NCI-H748 treated with DMSO at 0.1 percent for 48 hours (cell line): Measurements from ENCODE around the gene CMTM5.
"Not testable (repeated sequence)": the region's sequence is repeated elsewhere in the genome, so short reads cannot be mapped to it uniquely, and the experiment has no call there.

Source experiments
- DNase-seq: peaks from one replicate; lab custom pipeline; 2025; lab: John Stamatoyannopoulos, UW

Gene CMTM5

DNA sequence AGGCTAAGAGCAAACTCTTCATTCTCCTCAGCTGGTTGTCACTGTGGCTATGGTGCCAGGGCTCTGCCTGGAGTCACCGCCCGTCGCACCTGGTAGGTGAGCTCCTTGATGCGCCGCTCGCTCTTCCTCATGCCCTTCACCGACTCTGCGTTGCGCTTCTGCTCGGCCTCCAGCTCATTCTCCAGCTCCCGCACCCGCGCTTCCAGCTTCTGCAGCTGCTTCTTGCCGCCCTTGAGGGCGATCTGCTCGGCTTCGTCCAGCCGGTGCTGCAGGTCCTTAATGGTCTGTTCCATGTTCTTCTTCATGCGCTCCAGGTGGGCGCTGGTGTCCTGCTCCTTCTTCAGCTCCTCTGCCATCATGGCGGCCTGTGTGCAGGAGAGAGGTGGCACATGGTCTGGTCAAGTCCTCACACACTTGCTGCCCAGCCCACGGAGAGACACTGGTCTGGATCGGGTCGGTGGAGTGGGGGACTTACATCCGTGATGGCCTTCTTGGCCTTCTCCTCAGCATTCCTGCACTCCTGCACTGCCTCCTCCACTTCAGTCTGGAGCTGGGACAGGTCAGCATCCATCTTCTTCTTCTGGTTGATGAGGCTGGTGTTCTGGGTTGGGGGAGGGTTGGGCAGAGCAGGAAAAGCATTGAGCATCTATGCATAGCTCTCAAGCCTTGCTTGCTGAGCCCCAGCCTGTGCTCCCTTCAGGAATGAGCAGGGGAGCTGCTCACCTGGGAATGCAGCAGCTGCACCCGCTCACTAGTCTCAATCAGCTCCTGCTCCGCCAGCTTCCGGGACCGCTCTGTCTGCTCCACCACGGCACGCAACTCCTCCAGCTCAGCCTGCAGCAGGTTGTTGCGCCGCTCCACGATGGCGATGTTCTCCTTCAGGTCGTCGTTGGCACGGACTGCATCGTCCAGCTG, 38.3 kb downstream of the CMTM5 start:
- no peak for DNase-seq

DNA sequence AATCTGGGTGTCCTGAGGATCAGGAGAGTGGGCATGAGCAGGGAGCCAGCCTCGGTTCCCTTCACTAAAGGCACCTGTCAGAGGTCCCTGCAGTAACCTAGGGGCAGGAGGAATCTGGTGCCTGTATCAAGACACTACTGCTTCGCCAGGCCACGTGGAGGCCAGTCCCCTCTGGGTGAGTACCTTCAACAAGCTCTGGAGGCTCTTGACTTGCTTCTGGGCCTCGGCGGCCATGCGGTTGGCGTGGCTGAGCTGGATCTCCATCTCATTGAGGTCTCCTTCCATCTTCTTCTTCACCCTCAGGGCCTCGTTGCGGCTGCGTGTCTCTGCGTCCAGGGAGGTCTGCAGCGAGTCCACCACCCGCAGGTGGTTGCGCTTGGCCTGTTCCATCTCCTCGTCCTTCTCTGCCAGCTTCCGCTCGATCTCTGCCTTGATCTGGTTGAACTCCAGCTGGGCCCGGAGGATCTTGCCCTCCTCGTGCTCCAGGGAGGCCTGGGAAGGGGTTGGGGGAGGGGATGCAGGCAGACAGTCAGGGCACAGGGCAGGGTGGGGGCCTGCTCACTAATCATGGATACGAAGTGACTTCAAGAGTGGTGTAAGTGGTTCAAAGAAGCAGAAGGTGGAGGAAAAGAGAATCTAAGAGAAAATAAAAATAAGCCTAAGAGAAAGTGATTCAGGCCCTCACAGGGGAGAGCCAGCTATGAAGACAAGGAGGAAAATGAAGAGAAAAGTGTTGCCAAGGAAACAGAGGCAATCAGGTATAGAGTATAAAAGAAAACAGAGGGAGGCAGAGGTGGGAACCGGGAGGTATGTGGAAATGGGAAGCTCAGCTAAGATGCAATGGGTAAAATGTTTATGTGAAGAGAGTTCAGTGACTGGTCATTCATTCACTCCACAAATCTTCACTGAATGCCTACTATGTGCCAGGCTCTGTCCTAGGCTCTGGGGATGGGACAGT, 39.3 kb downstream of the CMTM5 start:
- no peak for DNase-seq

DNA sequence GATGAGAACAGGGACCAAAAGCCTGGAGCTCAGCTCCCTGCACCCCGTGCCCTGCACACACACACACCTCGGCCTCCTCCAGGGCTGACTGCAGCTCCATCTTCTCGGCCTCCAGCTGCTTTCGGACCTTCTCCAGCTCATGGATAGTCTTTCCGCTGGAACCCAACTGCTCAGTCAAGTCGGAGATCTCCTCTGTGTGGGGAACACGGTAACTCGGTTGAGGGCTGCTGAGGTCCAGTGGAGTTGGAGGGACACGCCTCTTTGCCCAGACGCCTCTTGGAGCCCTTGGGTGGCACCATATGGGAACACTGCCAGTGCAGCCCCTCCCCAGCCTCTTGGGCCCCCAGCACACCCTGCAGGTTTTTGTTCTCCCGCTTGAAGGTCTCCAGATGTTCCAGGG, 40.0 kb downstream of the CMTM5 start:
- DNase-seq = no peak

DNA sequence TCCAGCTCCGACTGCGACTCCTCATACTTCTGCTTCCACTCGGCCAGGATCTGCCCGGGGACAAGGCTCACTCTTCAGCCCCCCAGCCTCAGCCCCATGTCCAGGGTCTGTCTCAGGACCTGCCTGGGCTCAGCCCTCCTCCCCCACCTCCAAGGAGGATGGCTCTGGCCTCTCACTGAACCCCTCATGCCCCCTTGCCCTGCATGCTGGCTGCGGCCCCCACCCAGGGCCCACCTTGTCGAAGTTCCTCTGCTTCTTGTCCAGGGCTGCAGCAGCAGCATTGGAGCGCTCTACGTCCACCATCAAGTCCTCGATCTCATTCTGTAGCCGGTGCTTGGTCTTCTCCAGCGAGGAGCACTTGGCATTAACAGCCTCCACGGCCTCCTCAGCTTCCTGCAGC, 40.4 kb downstream of the CMTM5 start:
- DNase-seq = not testable (repeated sequence)

DNA sequence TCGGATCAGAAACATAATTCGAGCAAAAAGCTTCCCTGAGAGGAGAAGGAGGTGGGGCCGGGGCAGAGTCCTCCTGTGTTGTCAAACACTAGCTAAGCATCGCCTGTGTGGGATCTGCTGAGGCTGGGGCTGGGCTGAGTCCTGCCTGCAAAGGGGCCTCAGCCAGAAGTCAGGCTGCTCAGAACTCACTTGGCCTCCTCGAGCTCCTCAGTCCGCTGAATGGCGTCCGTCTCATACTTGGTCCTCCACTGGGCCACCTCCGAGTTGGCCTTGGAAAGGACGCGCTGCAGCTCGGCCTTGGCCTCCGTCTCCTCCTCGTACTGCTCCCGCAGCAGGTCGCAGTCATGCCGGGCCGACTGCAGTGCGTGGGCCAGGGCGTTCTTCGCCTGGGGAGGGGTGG, 41.2 kb downstream of the CMTM5 start:
- DNase-seq = no peak

DNA sequence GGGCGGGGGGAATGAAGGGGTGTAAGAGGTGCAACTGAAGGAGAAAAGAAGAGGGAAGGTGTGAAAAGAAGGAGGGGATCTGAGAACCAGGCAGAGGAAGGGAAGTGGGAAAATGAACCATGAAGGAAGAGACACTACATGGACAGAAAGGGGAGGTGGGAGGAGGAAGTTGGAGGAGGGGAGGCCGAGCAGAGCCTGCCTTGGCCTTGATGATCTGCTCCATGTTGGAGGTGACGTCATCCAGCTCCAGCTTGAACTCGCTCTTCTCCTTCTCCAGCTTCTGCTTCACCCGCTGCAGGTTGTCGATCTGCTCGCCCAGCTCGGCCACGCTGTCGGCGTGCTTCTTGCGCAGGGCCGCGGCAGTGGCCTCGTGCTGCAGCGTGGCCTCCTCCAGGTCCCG, 42.8 kb downstream of the CMTM5 start:
- not testable (repeated sequence) for DNase-seq

DNA sequence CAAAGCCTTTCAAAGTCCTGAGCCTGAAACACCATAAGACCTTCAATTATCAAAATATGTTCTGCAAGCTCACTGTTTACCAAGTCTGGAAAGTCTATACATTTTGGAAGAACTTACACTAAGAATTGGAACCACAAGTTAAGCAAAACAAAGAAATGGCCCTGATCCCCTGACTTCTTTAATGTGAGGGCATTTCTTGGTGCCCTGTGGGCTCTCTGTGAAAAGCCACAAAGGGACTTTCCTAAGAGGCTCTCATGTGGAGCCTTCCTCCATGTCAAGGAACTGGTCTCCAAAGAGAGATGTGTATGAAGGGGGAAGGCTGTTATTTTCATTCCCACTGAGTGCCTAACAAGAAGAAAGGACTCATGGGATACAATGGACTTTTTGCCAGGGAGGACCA, 44.7 kb downstream of the CMTM5 start:
- no peak for DNase-seq

DNA sequence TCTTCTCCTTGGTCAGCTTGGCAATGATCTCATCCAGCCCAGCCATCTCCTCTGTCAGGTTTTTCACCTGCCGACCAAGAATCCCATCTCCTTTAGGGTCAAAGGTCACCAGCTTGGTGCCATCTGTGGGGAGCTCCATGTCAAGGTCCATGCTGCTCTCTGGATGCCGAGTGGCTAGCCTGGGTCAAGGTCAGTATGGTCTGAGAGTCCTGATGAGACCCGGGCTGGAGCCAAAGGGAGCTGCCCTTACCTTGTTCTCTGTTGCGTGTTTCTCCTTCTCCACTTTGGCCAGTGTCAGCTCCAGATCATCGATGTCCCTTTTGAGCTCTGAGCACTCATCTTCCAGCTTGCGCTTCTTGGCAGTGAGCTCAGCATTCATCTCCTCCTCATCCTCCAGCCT, 46.8 kb downstream of the CMTM5 start:
- no peak for DNase-seq

DNA sequence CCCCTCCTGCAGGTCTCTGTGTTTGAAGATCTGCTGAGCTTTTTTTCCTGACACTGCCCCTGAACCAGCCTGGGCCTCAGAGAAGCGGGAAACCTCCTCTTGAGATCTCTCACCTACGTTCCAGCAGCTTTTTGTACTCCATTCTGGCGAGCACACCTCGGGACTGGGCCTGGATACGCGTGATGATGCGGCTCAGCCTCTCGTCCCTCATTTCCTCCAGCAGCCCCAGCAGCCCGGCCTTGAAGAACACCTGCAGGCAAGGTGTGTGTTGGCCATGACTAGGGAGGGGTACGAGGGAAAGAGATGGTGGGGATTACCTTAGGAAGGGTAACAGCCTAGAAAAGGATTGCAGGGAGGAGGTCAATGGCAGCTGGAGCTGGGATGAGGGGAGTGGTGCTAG, 48.3 kb downstream of the CMTM5 start:
- DNase-seq = no peak

DNA sequence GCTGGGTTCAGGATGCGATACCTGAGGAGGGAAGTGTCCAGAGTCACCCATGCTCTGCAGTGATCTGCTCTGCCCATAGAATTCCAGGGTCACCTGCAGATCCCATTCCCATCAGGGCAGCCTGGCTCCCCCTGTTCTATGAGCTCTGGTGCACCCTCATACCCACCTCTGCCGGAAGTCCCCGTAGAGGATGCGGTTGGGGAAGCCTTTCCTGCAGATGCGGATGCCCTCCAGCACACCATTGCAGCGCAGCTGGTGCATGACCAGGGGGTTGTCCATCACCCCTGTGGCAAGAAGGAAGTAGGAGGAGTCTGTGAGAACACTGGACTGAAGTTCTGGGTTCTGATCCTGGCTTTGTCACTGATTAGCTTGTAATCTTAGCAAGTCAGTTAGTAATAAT, 49.0 kb downstream of the CMTM5 start:
- not testable (repeated sequence) for DNase-seq

DNA sequence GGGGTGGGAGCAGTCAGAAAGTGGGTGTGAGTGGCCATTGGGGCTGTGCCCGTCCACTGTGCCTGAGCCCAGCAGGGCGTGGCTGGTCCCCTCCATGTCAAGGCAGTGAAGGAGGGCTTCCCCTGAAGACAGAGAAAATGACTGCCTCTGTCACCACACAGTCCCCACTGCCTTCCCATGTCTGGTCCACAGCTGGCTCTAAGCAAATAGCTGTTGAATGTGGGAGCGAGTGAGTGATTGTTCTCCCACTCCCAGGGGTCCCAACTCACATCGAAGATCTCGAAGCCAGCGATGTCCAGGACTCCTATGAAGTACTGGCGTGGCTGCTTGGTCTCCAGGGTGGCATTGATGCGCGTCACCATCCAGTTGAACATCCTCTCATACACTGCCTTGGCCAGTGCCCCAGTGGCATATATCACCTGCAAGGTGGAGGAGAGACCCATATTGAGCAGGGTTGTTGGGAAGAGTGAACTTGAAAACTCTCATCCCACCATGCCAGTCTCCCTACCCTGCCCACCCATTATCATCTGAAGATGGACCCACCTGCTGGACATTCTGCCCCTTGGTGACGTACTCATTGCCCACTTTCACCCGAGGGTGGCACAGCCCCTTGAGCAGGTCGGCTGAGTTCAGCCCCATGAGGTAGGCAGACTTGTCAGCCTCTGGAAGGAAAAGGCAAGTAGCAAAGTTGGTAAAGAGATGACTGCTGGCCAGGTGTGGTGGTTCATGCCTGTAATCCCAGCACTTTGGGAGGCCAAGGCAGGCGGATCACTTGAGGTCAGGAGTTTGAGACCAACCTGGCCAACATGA, 52.0 kb downstream of the CMTM5 start:
- DNase-seq = no peak
